Hematopoietic multipotent progenitor cell treated with erythropoietin and hydrocortisone succinate and interleukin-3 and kit ligand, for 6 days (in vitro differentiated cells): ENCODE data around the gene SCP2D1.

Experiments
- DNase-seq: peaks from one replicate; pipeline ENCODE4 v3.0.0-alpha.2; 2015

The SCP2D1 gene

GRCh38 chr20:18815194-18815942 lies 1.8 kb downstream of the SCP2D1 start:
- DNase-seq = no peak

GRCh38 chr20:18822832-18823231 lies 9.2 kb downstream of the SCP2D1 start:
- no peak for DNase-seq

GRCh38 chr20:18831830-18832499 lies 18.4 kb downstream of the SCP2D1 start:
- peak; percentile 9 for DNase-seq

- no peak for DNase-seq
Measured at GRCh38 chr20:18832546-18833200, 19.1 kb downstream of the SCP2D1 start.

GRCh38 chr20:18835466-18836256 lies 22.1 kb downstream of the SCP2D1 start:
- peak; percentile 20 for DNase-seq

- DNase-seq = peak; percentile 4
Measured at GRCh38 chr20:18837718-18838117, 24.1 kb downstream of the SCP2D1 start.

GRCh38 chr20:18839507-18840247 lies 26.1 kb downstream of the SCP2D1 start:
- DNase-seq = no peak

GRCh38 chr20:18840248-18840645 lies 26.7 kb downstream of the SCP2D1 start:
- no peak for DNase-seq

GRCh38 chr20:18845017-18845416 lies 31.4 kb downstream of the SCP2D1 start:
- DNase-seq = no peak

GRCh38 chr20:18847226-18847755 lies 33.7 kb downstream of the SCP2D1 start:
- no peak for DNase-seq

GRCh38 chr20:18849131-18849530 lies 35.5 kb downstream of the SCP2D1 start:
- no peak for DNase-seq

- DNase-seq = no peak
Measured at GRCh38 chr20:18851629-18852028, 38.0 kb downstream of the SCP2D1 start.

GRCh38 chr20:18852318-18852717 lies 38.7 kb downstream of the SCP2D1 start:
- no peak for DNase-seq

- no peak for DNase-seq
Measured at GRCh38 chr20:18853216-18853615, 39.6 kb downstream of the SCP2D1 start.

GRCh38 chr20:18853946-18854646 lies 40.5 kb downstream of the SCP2D1 start:
- DNase-seq = no peak

- no peak for DNase-seq
Measured at GRCh38 chr20:18855882-18856281, 42.3 kb downstream of the SCP2D1 start.

- DNase-seq = no peak
Measured at GRCh38 chr20:18856873-18857272, 43.3 kb downstream of the SCP2D1 start.

GRCh38 chr20:18857640-18858039 lies 44.1 kb downstream of the SCP2D1 start:
- no peak for DNase-seq

GRCh38 chr20:18858816-18859215 lies 45.2 kb downstream of the SCP2D1 start:
- no peak for DNase-seq
